GM18511 (cell line): ENCODE measurements around the gene DCT.

ENCODE experiments used
- ATAC-seq: cut with Tn5 transposase; IDR thresholded peaks from one replicate; pipeline ENCODE4 v1.9.1; 2021; ENCODE audit warnings: mild to moderate bottlenecking, moderate library complexity; ENCODE audit not compliant: unreplicated experiment

DCT gene

DNA sequence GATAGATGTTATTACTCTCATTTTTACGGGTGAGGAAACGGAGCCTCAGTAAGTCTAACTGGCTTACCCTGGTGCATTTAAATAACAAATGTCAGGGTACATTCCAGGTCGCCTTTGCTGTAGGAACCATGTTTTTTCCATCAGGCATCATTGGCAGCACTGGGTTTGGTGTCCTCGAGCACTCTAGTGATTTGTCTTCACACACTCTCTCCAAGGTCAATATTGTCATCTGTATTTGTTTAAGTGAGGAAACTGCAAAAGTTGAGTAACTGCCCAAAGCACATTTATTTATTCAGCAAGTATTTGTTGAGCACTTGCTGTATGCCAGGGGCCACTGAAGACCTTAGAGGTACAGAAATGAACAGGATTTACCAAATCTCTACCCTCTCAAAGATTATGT is 78.6 kb downstream of the DCT start:
- no peak for ATAC-seq

DNA sequence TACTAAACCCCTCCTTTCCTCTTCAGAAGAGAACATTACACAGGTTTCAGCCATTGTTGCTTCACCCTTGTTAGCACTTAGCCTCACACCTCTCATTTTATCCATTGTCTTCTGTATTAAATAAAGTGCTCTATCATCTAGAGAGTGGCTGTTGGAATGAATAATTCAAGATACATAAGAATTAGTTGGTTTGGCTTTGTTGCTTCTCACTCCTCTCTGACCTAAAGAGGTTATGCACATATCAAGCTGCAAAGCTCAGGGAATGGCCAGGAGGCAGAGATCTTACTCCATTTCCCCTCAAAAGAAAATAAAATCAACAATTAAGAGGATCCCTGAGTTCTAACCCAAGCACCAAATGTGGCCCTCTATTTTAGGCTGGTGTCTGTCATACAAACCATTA is 79.7 kb downstream of the DCT start:
- ATAC-seq = no peak

DNA sequence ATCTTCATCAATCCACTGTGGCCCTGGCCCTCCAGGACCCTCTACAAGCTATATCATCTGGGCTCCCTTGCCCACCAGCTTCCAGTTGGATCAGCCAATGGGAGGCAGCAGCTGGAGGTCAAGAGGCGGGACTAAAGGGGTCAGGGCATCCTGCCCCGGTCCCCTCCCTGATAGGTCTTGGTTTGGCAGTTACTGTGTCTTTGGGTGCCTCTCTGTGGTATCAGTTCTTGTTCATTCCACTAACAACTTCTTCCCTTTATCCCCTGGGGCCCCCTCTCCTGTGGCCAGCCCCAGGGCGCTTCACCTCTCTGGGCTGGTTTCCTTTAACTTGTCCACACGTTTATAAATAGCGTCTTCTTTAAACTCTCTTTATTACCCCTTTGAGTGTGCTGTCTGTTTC is 83.6 kb downstream of the DCT start:
- peak; percentile 48 for ATAC-seq

- no peak for ATAC-seq
Observed at GRCh38 chr13:94394723-94395122, 84.8 kb downstream of the DCT start.

DNA sequence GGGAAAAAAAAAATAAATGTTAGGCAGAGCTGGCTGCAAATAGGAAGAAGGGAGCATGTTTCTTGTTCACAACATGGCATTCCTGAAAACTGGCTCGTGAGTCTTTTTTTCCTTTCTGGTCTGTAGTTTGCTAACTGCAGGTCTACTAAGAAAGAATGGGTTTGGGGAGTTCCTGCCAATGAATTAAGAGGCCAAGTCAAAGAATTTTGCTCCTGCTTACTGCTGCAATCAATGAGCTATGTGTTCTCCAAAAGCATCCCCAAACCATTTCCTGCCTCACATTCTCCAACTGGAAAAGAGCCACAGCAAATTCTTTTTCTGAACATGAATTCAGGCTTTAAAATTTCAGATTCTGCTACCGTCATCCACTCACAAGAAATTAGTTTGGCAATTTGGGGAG is 88.6 kb downstream of the DCT start:
- no peak for ATAC-seq

DNA sequence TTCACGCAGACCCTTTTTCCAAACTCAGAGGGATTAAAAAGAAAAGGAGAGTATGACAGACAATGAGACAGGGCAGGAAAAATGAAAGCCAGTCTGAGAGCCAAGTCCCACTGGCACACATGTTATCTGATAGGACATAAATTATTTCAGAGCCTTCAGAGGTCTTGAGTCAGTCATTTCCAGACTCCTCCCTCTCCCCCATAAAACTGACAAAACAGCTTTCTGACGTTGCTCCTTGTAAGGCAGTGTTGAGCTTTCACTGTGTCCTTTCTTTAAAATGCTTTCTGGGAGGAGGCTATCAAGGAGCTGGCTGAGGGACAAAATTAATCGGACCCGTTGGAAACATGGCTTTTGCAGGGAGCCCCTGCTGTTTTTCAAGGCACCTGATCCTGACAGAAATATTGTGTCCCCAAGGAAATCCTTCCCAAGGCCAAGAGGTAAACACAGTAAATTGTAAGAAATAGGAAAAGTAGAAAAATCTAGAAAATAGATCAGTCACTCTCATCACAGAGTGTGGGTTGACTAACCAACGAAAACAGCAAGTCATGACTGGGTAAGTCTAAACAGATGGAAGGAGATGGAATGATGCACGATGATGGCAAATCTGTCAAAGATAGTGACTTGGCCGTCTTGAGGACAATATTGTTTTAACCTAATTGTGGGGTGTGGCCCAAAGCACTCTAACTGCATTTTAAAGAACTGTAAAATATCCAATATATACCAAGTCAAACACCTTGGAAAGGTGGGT is 89.7 kb downstream of the DCT start:
- ATAC-seq = no peak

GRCh38 chr13:94387047-94387446 is 92.4 kb downstream of the DCT start:
- no peak for ATAC-seq
